ENCODE data around the gene CBLN1. TPM values are rescaled to one million over a fixed set of nuclear protein-coding genes. Genes with fewer than 3 reads are reported as not detected.

The CBLN1 gene
- total RNA-seq, 1 experiment from 2014 or later = not detected

DNA sequence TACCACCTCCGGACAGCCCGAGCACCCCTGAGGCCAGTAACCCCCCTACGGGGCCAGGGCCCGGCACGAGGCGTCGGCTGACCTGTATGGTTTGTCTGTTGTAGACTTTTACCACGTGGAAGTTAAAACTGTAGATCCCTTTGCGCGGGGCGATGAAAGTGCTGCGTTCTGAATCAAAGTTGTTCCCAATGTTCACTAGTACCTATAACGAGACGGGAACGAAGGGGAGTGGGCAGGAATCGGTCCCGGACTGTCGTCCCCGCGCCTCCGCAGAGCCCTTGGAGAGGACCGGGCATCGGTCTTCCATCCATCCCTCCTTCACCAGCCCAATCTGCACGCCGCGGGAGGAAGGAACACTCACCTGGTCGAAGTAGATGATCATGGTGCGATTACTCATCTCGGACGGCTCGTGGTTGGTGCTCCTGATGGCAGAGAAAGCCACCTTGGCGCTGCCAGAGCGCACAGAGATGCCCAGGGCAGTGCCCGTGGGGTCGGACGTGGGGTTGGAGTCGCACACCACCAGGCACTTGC is 732 bp downstream of the CBLN1 start:
- no peak overlapping the region for H3K4me2 ChIP-seq (ENCODE audit: low read length)
- H3K4me1 ChIP-seq (ENCODE audit: control insufficient read depth in 1 of 2, insufficient read depth in 2 of 2, low read length in 2 of 2) = no peaks in the 10 kb centered on the region
- POLR2A ChIA-PET = no interaction called here
- no peak for DNase-seq (ENCODE audit: low read depth, low spot score)
- H3K4me3 ChIP-seq (replicated peaks in 1 of 2; ENCODE audit: low read depth in 1 of 2, low read length in 2 of 2) = no peak overlapping the region
- no peaks in the 10 kb centered on the region for H3K79me2 ChIP-seq (ENCODE audit: insufficient read depth, low read length)
- H2AFZ ChIP-seq (ENCODE audit: low read depth, low read length, poor library complexity, severe bottlenecking) = no peak overlapping the region
- H4K20me1 ChIP-seq (ENCODE audit: insufficient read depth) = no peaks in the 10 kb centered on the region
- no TSS peak for BruUV-seq (replicated peaks)
- no peak overlapping the region for H3K27ac ChIP-seq (ENCODE audit: low read depth, low read length)
- CTCF ChIA-PET = no interaction called here
- no peaks in the 10 kb centered on the region for H3K27me3 ChIP-seq (ENCODE audit: insufficient read depth, low read length)
- RAD21 ChIA-PET (ENCODE audit: low non-redundant PET in 1 of 2, low total read pairs in 2 of 2, uncharacterized antibody in 2 of 2, unreplicated experiment in 2 of 2) = no interaction called here
- no peaks in the 10 kb centered on the region for H3K9me2 ChIP-seq (ENCODE audit: insufficient read depth)
- no peak overlapping the region for H3K9ac ChIP-seq (ENCODE audit: low read length)
- no peaks in the 10 kb centered on the region for H3K9me3 ChIP-seq (ENCODE audit: control insufficient read depth in 1 of 2, insufficient read depth in 1 of 2, low read depth in 1 of 2, low read length in 2 of 2)
- H3K36me3 ChIP-seq (ENCODE audit: control insufficient read depth in 1 of 2, insufficient read depth in 2 of 2, low read length in 2 of 2) = no peaks in the 10 kb centered on the region
- TF ChIP-seq ZFX (IDR thresholded peaks at IDR 0.05) (no peak), RAD21 (IDR thresholded peaks at IDR 0.05; ENCODE audit: low read depth) (no peak), JUND (IDR thresholded peaks at IDR 0.05) (no peak), SP1 (IDR thresholded peaks at IDR 0.05; ENCODE audit: low read depth) (no peak), CBX3 (IDR thresholded peaks at IDR 0.05; ENCODE audit: low read depth) (no peak), EGR1 (IDR thresholded peaks at IDR 0.05; ENCODE audit: low read depth) (no peak), SRF (IDR thresholded peaks at IDR 0.05; ENCODE audit: low read depth) (no peak), FOSL1 (IDR thresholded peaks at IDR 0.05; ENCODE audit: low read depth) (no peak), ELF1 (IDR thresholded peaks at IDR 0.05; ENCODE audit: borderline replicate concordance, low read depth) (no peak), CEBPB (IDR thresholded peaks at IDR 0.05; ENCODE audit: low read depth) (no peak), EZH2phosphoT487 (IDR thresholded peaks at IDR 0.05; ENCODE audit: borderline replicate concordance) (no peak), EZH2 (IDR thresholded peaks at IDR 0.05) (no peak), TCF7L2 (IDR thresholded peaks at IDR 0.05; ENCODE audit: borderline replicate concordance, extremely low read depth, insufficient read depth, insufficient read length) (no peak)
- TF ChIP-seq, protein P1, sequence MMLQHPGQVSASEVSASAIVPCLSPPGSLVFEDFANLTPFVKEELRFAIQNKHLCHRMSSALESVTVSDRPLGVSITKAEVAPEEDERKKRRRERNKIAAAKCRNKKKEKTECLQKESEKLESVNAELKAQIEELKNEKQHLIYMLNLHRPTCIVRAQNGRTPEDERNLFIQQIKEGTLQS (IDR thresholded peaks at IDR 0.05) = no peak
- TF ChIP-seq, protein P2, sequence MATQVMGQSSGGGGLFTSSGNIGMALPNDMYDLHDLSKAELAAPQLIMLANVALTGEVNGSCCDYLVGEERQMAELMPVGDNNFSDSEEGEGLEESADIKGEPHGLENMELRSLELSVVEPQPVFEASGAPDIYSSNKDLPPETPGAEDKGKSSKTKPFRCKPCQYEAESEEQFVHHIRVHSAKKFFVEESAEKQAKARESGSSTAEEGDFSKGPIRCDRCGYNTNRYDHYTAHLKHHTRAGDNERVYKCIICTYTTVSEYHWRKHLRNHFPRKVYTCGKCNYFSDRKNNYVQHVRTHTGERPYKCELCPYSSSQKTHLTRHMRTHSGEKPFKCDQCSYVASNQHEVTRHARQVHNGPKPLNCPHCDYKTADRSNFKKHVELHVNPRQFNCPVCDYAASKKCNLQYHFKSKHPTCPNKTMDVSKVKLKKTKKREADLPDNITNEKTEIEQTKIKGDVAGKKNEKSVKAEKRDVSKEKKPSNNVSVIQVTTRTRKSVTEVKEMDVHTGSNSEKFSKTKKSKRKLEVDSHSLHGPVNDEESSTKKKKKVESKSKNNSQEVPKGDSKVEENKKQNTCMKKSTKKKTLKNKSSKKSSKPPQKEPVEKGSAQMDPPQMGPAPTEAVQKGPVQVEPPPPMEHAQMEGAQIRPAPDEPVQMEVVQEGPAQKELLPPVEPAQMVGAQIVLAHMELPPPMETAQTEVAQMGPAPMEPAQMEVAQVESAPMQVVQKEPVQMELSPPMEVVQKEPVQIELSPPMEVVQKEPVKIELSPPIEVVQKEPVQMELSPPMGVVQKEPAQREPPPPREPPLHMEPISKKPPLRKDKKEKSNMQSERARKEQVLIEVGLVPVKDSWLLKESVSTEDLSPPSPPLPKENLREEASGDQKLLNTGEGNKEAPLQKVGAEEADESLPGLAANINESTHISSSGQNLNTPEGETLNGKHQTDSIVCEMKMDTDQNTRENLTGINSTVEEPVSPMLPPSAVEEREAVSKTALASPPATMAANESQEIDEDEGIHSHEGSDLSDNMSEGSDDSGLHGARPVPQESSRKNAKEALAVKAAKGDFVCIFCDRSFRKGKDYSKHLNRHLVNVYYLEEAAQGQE (IDR thresholded peaks at IDR 0.05; ENCODE audit: low read depth) = no peak
- TF ChIP-seq, protein P3, sequence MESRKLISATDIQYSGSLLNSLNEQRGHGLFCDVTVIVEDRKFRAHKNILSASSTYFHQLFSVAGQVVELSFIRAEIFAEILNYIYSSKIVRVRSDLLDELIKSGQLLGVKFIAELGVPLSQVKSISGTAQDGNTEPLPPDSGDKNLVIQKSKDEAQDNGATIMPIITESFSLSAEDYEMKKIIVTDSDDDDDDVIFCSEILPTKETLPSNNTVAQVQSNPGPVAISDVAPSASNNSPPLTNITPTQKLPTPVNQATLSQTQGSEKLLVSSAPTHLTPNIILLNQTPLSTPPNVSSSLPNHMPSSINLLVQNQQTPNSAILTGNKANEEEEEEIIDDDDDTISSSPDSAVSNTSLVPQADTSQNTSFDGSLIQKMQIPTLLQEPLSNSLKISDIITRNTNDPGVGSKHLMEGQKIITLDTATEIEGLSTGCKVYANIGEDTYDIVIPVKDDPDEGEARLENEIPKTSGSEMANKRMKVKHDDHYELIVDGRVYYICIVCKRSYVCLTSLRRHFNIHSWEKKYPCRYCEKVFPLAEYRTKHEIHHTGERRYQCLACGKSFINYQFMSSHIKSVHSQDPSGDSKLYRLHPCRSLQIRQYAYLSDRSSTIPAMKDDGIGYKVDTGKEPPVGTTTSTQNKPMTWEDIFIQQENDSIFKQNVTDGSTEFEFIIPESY (IDR thresholded peaks at IDR 0.05; ENCODE audit: extremely low read depth, insufficient replicate concordance, low read length) = no peak
- intact Hi-C loops (cut with micrococcal nuclease) = no loop called here
- no peak for ATAC-seq
